ENCODE data around the gene MAT1A.
"Not testable (repeated sequence)": the region's sequence is repeated elsewhere in the genome, so short reads cannot be mapped to it uniquely, and the experiment has no call there.

MAT1A gene

GRCh38 chr10:80289451-80290287 lies at the start of gene MAT1A:
MAT1A (minus strand) TSS chr10:80289658; CDS start chr10:80289423, 235 bp downstream.
- no peaks in the 10 kb centered on the region for H3K9me3 Mint-ChIP-seq
- H3K27ac Mint-ChIP-seq = no peak within 1 kb of the TSS
- no peaks in the 10 kb centered on the region for H3K36me3 Mint-ChIP-seq
- H3K4me1 Mint-ChIP-seq = no peaks in the 10 kb centered on the region
- H3K4me3 Mint-ChIP-seq = no peak within 1 kb of the TSS
- H3K27me3 Mint-ChIP-seq = peaks cover 6% of the 10 kb centered on the region

- Mint-ChIP-seq H3K36me3 (no peaks in the 10 kb centered on the region), H3K9me3 (no peaks in the 10 kb centered on the region), H3K4me1 (no peaks in the 10 kb centered on the region), H3K4me3 (no peak overlapping the region), H3K27ac (no peak overlapping the region), H3K27me3 (peaks cover 1% of the 10 kb centered on the region)
These were observed 44.5 kb upstream of the MAT1A start for GRCh38 chr10:80333983-80334382.

- Mint-ChIP-seq H3K9me3 (no peaks in the 10 kb centered on the region), H3K27me3 (no peaks in the 10 kb centered on the region), H3K27ac (no peak overlapping the region), H3K36me3 (no peaks in the 10 kb centered on the region), H3K4me3 (no peak overlapping the region), H3K4me1 (no peaks in the 10 kb centered on the region)
These were observed 35.5 kb upstream of the MAT1A start for GRCh38 chr10:80324891-80325364.

GRCh38 chr10:80324086-80324485 lies 34.6 kb upstream of the MAT1A start:
- no peaks in the 10 kb centered on the region for H3K36me3 Mint-ChIP-seq
- H3K4me1 Mint-ChIP-seq = no peaks in the 10 kb centered on the region
- no peaks in the 10 kb centered on the region for H3K9me3 Mint-ChIP-seq
- no peaks in the 10 kb centered on the region for H3K27me3 Mint-ChIP-seq
- no peak overlapping the region for H3K4me3 Mint-ChIP-seq
- no peak overlapping the region for H3K27ac Mint-ChIP-seq

- Mint-ChIP-seq H3K27ac (no peak overlapping the region), H3K4me3 (no peak overlapping the region), H3K36me3 (no peaks in the 10 kb centered on the region), H3K27me3 (peaks cover 2% of the 10 kb centered on the region), H3K9me3 (no peaks in the 10 kb centered on the region), H3K4me1 (no peaks in the 10 kb centered on the region)
These were observed 33.9 kb upstream of the MAT1A start for GRCh38 chr10:80323311-80323710.

- H3K27me3 Mint-ChIP-seq = peaks cover 2% of the 10 kb centered on the region
- H3K36me3 Mint-ChIP-seq = no peaks in the 10 kb centered on the region
- H3K4me1 Mint-ChIP-seq = no peaks in the 10 kb centered on the region
- no peak overlapping the region for H3K27ac Mint-ChIP-seq
- H3K4me3 Mint-ChIP-seq = no peak overlapping the region
- no peaks in the 10 kb centered on the region for H3K9me3 Mint-ChIP-seq
These were observed 33.3 kb upstream of the MAT1A start for GRCh38 chr10:80322711-80323110.

- no peaks in the 10 kb centered on the region for H3K9me3 Mint-ChIP-seq
- H3K27me3 Mint-ChIP-seq = peaks cover 2% of the 10 kb centered on the region
- no peak overlapping the region for H3K4me3 Mint-ChIP-seq
- H3K36me3 Mint-ChIP-seq = no peaks in the 10 kb centered on the region
- no peaks in the 10 kb centered on the region for H3K4me1 Mint-ChIP-seq
- no peak overlapping the region for H3K27ac Mint-ChIP-seq
These were observed 32.7 kb upstream of the MAT1A start for GRCh38 chr10:80322158-80322557.

- Mint-ChIP-seq H3K36me3 (no peaks in the 10 kb centered on the region), H3K9me3 (no peaks in the 10 kb centered on the region), H3K27ac (no peak overlapping the region), H3K4me1 (no peaks in the 10 kb centered on the region), H3K27me3 (peaks cover 2% of the 10 kb centered on the region), H3K4me3 (no peak overlapping the region)
These were observed 31.7 kb upstream of the MAT1A start for GRCh38 chr10:80321183-80321582.

- H3K36me3 Mint-ChIP-seq = no peaks in the 10 kb centered on the region
- no peak overlapping the region for H3K27ac Mint-ChIP-seq
- H3K4me3 Mint-ChIP-seq = no peak overlapping the region
These were observed 30.9 kb upstream of the MAT1A start for GRCh38 chr10:80320377-80320776.

GRCh38 chr10:80319725-80320290 lies 30.4 kb upstream of the MAT1A start:
- Mint-ChIP-seq H3K27ac (no peak overlapping the region), H3K4me3 (no peak overlapping the region), H3K9me3 (no peaks in the 10 kb centered on the region), H3K36me3 (no peaks in the 10 kb centered on the region), H3K27me3 (peaks cover 2% of the 10 kb centered on the region), H3K4me1 (no peaks in the 10 kb centered on the region)

More at GRCh38 chr10:80320377-80320776, 30.9 kb upstream of the MAT1A start:
- Mint-ChIP-seq H3K27me3 (peaks cover 2% of the 10 kb centered on the region), H3K4me1 (no peaks in the 10 kb centered on the region), H3K9me3 (no peaks in the 10 kb centered on the region)

GRCh38 chr10:80319318-80319717 lies 29.9 kb upstream of the MAT1A start:
- Mint-ChIP-seq H3K4me3 (no peak overlapping the region), H3K36me3 (no peaks in the 10 kb centered on the region), H3K9me3 (no peaks in the 10 kb centered on the region), H3K27ac (no peak overlapping the region), H3K4me1 (no peaks in the 10 kb centered on the region), H3K27me3 (peaks cover 2% of the 10 kb centered on the region)

- peaks cover 2% of the 10 kb centered on the region for H3K27me3 Mint-ChIP-seq
- no peak overlapping the region for H3K4me3 Mint-ChIP-seq
- H3K9me3 Mint-ChIP-seq = no peaks in the 10 kb centered on the region
- H3K4me1 Mint-ChIP-seq = no peaks in the 10 kb centered on the region
- no peak overlapping the region for H3K27ac Mint-ChIP-seq
- no peaks in the 10 kb centered on the region for H3K36me3 Mint-ChIP-seq
These were observed 29.3 kb upstream of the MAT1A start for GRCh38 chr10:80318742-80319141.

GRCh38 chr10:80315391-80315790 lies 25.9 kb upstream of the MAT1A start:
- Mint-ChIP-seq H3K36me3 (no peaks in the 10 kb centered on the region), H3K4me1 (no peaks in the 10 kb centered on the region), H3K27ac (no peak overlapping the region), H3K4me3 (no peak overlapping the region), H3K9me3 (no peaks in the 10 kb centered on the region), H3K27me3 (peaks cover 4% of the 10 kb centered on the region)

- peaks cover 4% of the 10 kb centered on the region for H3K27me3 Mint-ChIP-seq
- no peak overlapping the region for H3K4me3 Mint-ChIP-seq
- no peaks in the 10 kb centered on the region for H3K9me3 Mint-ChIP-seq
- H3K36me3 Mint-ChIP-seq = peaks cover 3% of the 10 kb centered on the region
- H3K4me1 Mint-ChIP-seq = no peaks in the 10 kb centered on the region
- H3K27ac Mint-ChIP-seq = no peak overlapping the region
These were observed 24.1 kb upstream of the MAT1A start for GRCh38 chr10:80313523-80313922.

- not testable (repeated sequence) for H3K27ac Mint-ChIP-seq, H3K27me3 Mint-ChIP-seq, H3K4me1 Mint-ChIP-seq, H3K4me3 Mint-ChIP-seq, H3K36me3 Mint-ChIP-seq
- peaks cover 22% of the 10 kb centered on the region for H3K9me3 Mint-ChIP-seq
These were observed 16.5 kb upstream of the MAT1A start for GRCh38 chr10:80305989-80306388.

GRCh38 chr10:80296942-80297341 lies 7.5 kb upstream of the MAT1A start:
- Mint-ChIP-seq H3K27ac (no peak overlapping the region), H3K27me3 (peaks cover 6% of the 10 kb centered on the region)

More at GRCh38 chr10:80296942-80297341, 7.5 kb upstream of the MAT1A start:
- H3K4me1 Mint-ChIP-seq = no peaks in the 10 kb centered on the region
- peaks cover 11% of the 10 kb centered on the region for H3K36me3 Mint-ChIP-seq
- H3K9me3 Mint-ChIP-seq = peaks cover 26% of the 10 kb centered on the region
- no peak overlapping the region for H3K4me3 Mint-ChIP-seq

Measured in activated naive CD4-positive, alpha-beta T cell treated with anti-CD3 and anti-CD28 coated beads, Interleukin-2, amount 50 U/mL, for 24 hours (primary cell).